Smooth muscle cell (in vitro differentiated cells): Measurements from ENCODE around the gene MET. TPM values are rescaled to one million over a fixed set of nuclear protein-coding genes. Genes with fewer than 3 reads are reported as not detected.
A peak's percentile ranks its signal among the peaks of the same experiment; 100 is the strongest.

Source experiments
- DNase-seq: peaks from one replicate; lab custom pipeline; 2025; ENCODE audit not compliant: unreplicated experiment; lab: John Stamatoyannopoulos, UW
- H2AFZ ChIP-seq: fragments of 200-600 bp; sonication (generic); 2 replicates; pipeline ENCODE4 v1.6.0; 2016; ENCODE audit warnings: antibody characterized with exemption, low read depth, mild to moderate bottlenecking
- H3F3A ChIP-seq: fragments of 200-600 bp; sonication (generic); 2 replicates; pipeline ENCODE4 v1.6.0; 2017; ENCODE audit warnings: antibody characterized with exemption, low read depth
- H3K27ac ChIP-seq: fragments of 200-600 bp; sonication (generic); 2 replicates; pipeline ENCODE4 v1.5.1; 2016; ENCODE audit warnings: low read depth, mild to moderate bottlenecking
- H3K27me3 ChIP-seq: fragments of 200-600 bp; sonication (generic); 2 replicates; pipeline ENCODE4 v1.6.1; 2016; ENCODE audit warnings: low read depth, mild to moderate bottlenecking
- H3K36me3 ChIP-seq: fragments of 200-600 bp; sonication (generic); 2 replicates; pipeline ENCODE4 v1.5.1; 2016; ENCODE audit warnings: low read depth
- H3K4me1 ChIP-seq: fragments of 200-600 bp; sonication (generic); 2 replicates; pipeline ENCODE4 v1.5.1; 2016; ENCODE audit warnings: low read depth
- H3K4me2 ChIP-seq: fragments of 200-600 bp; sonication (generic); 2 replicates; pipeline ENCODE4 v1.6.0; 2016; ENCODE audit warnings: mild to moderate bottlenecking
- H3K4me3 ChIP-seq: fragments of 200-600 bp; sonication (generic); 2 replicates; pipeline ENCODE4 v1.5.1; 2016; ENCODE audit warnings: mild to moderate bottlenecking
- H3K79me2 ChIP-seq: fragments of 200-600 bp; sonication (generic); 2 replicates; pipeline ENCODE4 v1.6.0; 2016; ENCODE audit warnings: low read depth, mild to moderate bottlenecking
- H3K9ac ChIP-seq: fragments of 200-600 bp; sonication (generic); 2 replicates; pipeline ENCODE4 v1.6.0; 2016; ENCODE audit warnings: low read depth
- H3K9me3 ChIP-seq: fragments of 200-600 bp; sonication (generic); replicated peaks from 2 replicates; pipeline ENCODE4 v1.5.1; 2016; ENCODE audit warnings: low read depth
- H4K20me1 ChIP-seq: fragments of 200-600 bp; sonication (generic); 2 replicates; pipeline ENCODE4 v1.6.0; 2016; ENCODE audit warnings: low read depth
- CTCF ChIP-seq: fragments of 200-600 bp; sonication (generic); IDR thresholded peaks from 2 replicates; pipeline ENCODE4 v1.5.1; 2017; ENCODE audit warnings: borderline replicate concordance, mild to moderate bottlenecking, antibody characterized with exemption; ENCODE audit not compliant: insufficient read depth, poor library complexity, severe bottlenecking
- WGBS: methylation state at CpG from one replicate; pipeline ENCODE4 v1.1.7; 2016; ENCODE audit warnings: low lambda C conversion rate; 5-methylcytosine and 5-hydroxymethylcytosine counted together
- polyA plus RNA-seq: library from polyadenylated mRNA; unstranded; fragments of >200 nt; fragmentation: Nextera tagmentation; extraction: Ambion mirVana; gene quantifications from 2 replicates; pipeline ENCODE4 v1.2.1, GENCODE V29; 2016
- total RNA-seq: library from RNA; depleted of rRNA; stranded (reverse); fragments of >200 nt; gene quantifications from 2 replicates; pipeline ENCODE4 v1.2.3, GENCODE V29; 2014

The MET gene
- total and polyA plus RNA-seq, 2 experiments from 2014 or later: 1.2 to 12.0 TPM

DNA sequence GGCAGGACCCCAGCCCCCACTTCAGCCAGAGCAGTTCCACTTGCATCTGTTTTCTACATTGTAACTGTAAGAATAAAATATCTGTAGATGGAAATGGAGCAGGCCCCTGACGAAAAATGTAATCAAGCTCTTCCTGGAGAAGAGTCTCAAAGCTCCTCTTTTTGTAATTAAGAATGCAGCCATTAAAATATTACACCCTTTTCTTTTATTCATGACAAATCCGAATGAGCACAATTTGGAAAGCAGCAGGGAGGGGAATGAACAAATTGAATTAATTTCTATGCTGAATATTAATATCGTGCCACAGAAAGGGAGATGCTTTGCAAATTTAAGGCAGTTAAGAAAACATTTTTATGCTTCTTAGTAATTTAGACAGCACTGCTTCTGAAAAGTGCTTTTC is 165.6 kb downstream of the MET start:
- no peaks in the 10 kb centered on the region for H4K20me1 ChIP-seq
- H3K27ac ChIP-seq: no peak overlapping the region
- 91% methylated on average over 3 of the region's 3 CpGs for WGBS
- H3K4me1 ChIP-seq: no peaks in the 10 kb centered on the region
- no peaks in the 10 kb centered on the region for H3K79me2 ChIP-seq
- H2AFZ ChIP-seq: no peak overlapping the region
- no peak overlapping the region for H3K4me2 ChIP-seq
- no peak for TF ChIP-seq CTCF
- no peak overlapping the region for H3K9ac ChIP-seq
- no peak overlapping the region for H3K4me3 ChIP-seq
- H3K9me3 ChIP-seq: no peaks in the 10 kb centered on the region
- H3F3A ChIP-seq: no peaks in the 10 kb centered on the region
- H3K27me3 ChIP-seq: no peaks in the 10 kb centered on the region
- DNase-seq: no peak
- no peaks in the 10 kb centered on the region for H3K36me3 ChIP-seq

GRCh38 chr7:116840256-116840655 is 168.3 kb downstream of the MET start:
- no peaks in the 10 kb centered on the region for H3K4me1 ChIP-seq
- H4K20me1 ChIP-seq: no peaks in the 10 kb centered on the region
- no peaks in the 10 kb centered on the region for H3K27me3 ChIP-seq
- H3K79me2 ChIP-seq: no peaks in the 10 kb centered on the region
- H2AFZ ChIP-seq: no peak overlapping the region
- no peaks in the 10 kb centered on the region for H3K36me3 ChIP-seq
- H3K9me3 ChIP-seq: no peaks in the 10 kb centered on the region
- no peak for DNase-seq
- 68% methylated on average over 5 of the region's 5 CpGs for WGBS
- no peak overlapping the region for H3K9ac ChIP-seq
- H3K4me2 ChIP-seq: no peak overlapping the region
- no peak for TF ChIP-seq CTCF
- no peak overlapping the region for H3K4me3 ChIP-seq
- H3F3A ChIP-seq: no peaks in the 10 kb centered on the region
- no peak overlapping the region for H3K27ac ChIP-seq

- no peaks in the 10 kb centered on the region for H3K27me3 ChIP-seq
- no peak overlapping the region for H2AFZ ChIP-seq
- no peak overlapping the region for H3K4me2 ChIP-seq
- 97% methylated on average over 1 of the region's 1 CpG for WGBS
- H3K36me3 ChIP-seq: no peaks in the 10 kb centered on the region
- no peaks in the 10 kb centered on the region for H3K79me2 ChIP-seq
- H3K9me3 ChIP-seq: no peaks in the 10 kb centered on the region
- no peak for DNase-seq
- H3K9ac ChIP-seq: no peak overlapping the region
- H3K27ac ChIP-seq: no peak overlapping the region
- H3K4me3 ChIP-seq: no peak overlapping the region
- TF ChIP-seq CTCF: no peak
- no peaks in the 10 kb centered on the region for H3F3A ChIP-seq
- no peaks in the 10 kb centered on the region for H3K4me1 ChIP-seq
- no peaks in the 10 kb centered on the region for H4K20me1 ChIP-seq
These were observed 170.4 kb downstream of the MET start for GRCh38 chr7:116842371-116842770.

DNA sequence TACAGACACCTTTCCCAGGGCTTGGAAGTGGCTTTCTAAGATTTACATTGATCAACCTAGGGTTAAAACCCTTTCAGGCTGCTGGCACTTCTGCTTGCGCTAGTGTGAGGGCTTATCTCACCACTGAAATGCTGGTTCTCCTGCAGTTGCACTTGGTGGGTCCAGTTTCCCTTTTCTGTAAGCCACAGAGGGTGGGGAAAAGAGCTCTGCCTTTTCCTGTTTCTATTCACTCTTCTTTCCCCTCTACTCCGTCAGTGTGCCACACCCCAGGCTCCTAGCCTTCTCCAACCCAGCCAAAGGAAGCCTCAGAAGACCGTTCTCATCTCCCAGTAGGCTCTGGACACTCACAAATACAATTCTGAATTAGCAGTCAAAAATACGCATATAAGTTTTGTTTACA is 171.4 kb downstream of the MET start:
- Histone ChIP-seq H3K27ac (no peak overlapping the region), H3F3A (no peaks in the 10 kb centered on the region), H3K4me1 (no peaks in the 10 kb centered on the region), H2AFZ (peak overlapping the region; percentile 17), H3K4me3 (no peak overlapping the region), H3K27me3 (no peaks in the 10 kb centered on the region), H3K9me3 (no peaks in the 10 kb centered on the region), H3K9ac (no peak overlapping the region), H3K79me2 (no peaks in the 10 kb centered on the region), H3K36me3 (no peaks in the 10 kb centered on the region), H3K4me2 (no peak overlapping the region), H4K20me1 (no peaks in the 10 kb centered on the region)
- 76% methylated on average over 4 of the region's 4 CpGs for WGBS
- no peak for DNase-seq
- TF ChIP-seq CTCF: no peak

Other genes with a start within 250 kb of the MET start
- gene CAV2, start 172.5 kb upstream of the MET start, total RNA-seq: 68.0 and 77.9 TPM in 2 replicates
- gene CAV2, start 172.5 kb upstream of the MET start, polyA plus RNA-seq: 38.8 and 55.5 TPM in 2 replicates
- gene CAV1, start 147.2 kb upstream of the MET start, total RNA-seq: 63.4 and 84.7 TPM in 2 replicates
- gene CAV1, start 147.2 kb upstream of the MET start, polyA plus RNA-seq: 55.8 and 71.9 TPM in 2 replicates
- gene CAPZA2, start 190.4 kb downstream of the MET start, total RNA-seq: 143 and 200 TPM in 2 replicates
- gene CAPZA2, start 190.4 kb downstream of the MET start, polyA plus RNA-seq: 148 and 161 TPM in 2 replicates